Gastrocnemius medialis (tissue), 4 donors: ENCODE results near the gene C20orf141.

Experiments
- CTCF ChIP-seq, 5 experiments: fragments of 450-650 bp in 3 of 5; fragments of 200-600 bp in 2 of 5; sonication (generic) in 2 of 5; IDR thresholded peaks in 4 of 5; conservative IDR thresholded peaks in 1 of 5; 1 replicate in 4 of 5; 2 replicates in 1 of 5; pipeline ENCODE4 v1.5.1; 2016 to 2019; ENCODE audit warnings: antibody characterized with exemption in 5 of 5, mild to moderate bottlenecking in 3 of 5, moderate library complexity in 3 of 5
- POLR2A ChIP-seq, 2 donors: fragments of 450-650 bp; IDR thresholded peaks; one replicate each; pipeline ENCODE4 v1.6.1; 2017; ENCODE audit warnings: antibody characterized with exemption in 2 of 2, mild to moderate bottlenecking in 2 of 2, moderate library complexity in 2 of 2

GRCh38 chr20:2833761-2834160, 19.0 kb downstream of the C20orf141 start:
- TF ChIP-seq CTCF (IDR thresholded peaks at IDR 0.05 in 4 of 5, conservative IDR thresholded peaks at IDR 0.05 in 1 of 5) (no peak), POLR2A (IDR thresholded peaks at IDR 0.05) (no peak)
